NCI-H82 (cell line): ENCODE results near the gene PJA2.
"Not testable (repeated sequence)": the region's sequence is repeated elsewhere in the genome, so short reads cannot be mapped to it uniquely, and the experiment has no call there.

ENCODE experiments used
- DNase-seq: peaks from one replicate; lab custom pipeline; 2025; lab: John Stamatoyannopoulos, UW

Gene PJA2

GRCh38 chr5:109409844-109410388, at the start of gene PJA2:
Gene PJA2 (minus strand): TSS chr5:109409974. CDS start chr5:109383433, 26,541 bp downstream.
- peak; percentile 100 for DNase-seq

- DNase-seq = no peak
Observed at GRCh38 chr5:109455598-109456096, 45.9 kb upstream of the PJA2 start.

GRCh38 chr5:109454731-109455505, 45.1 kb upstream of the PJA2 start:
- DNase-seq = no peak

GRCh38 chr5:109453251-109453650, 43.5 kb upstream of the PJA2 start:
- no peak for DNase-seq

- no peak for DNase-seq
Observed at GRCh38 chr5:109452661-109453060, 42.9 kb upstream of the PJA2 start.

- DNase-seq = no peak
Observed at GRCh38 chr5:109451146-109451545, 41.4 kb upstream of the PJA2 start.

- no peak for DNase-seq
Observed at GRCh38 chr5:109450129-109450877, 40.5 kb upstream of the PJA2 start.

GRCh38 chr5:109448838-109449237, 39.1 kb upstream of the PJA2 start:
- no peak for DNase-seq

- DNase-seq = no peak
Observed at GRCh38 chr5:109439590-109439989, 29.8 kb upstream of the PJA2 start.

- DNase-seq = no peak
Observed at GRCh38 chr5:109426075-109426474, 16.3 kb upstream of the PJA2 start.

- DNase-seq = not testable (repeated sequence)
Observed at GRCh38 chr5:109425521-109425920, 15.7 kb upstream of the PJA2 start.

- no peak for DNase-seq
Observed at GRCh38 chr5:109421956-109422355, 12.2 kb upstream of the PJA2 start.

- no peak for DNase-seq
Observed at GRCh38 chr5:109418712-109419352, 9.1 kb upstream of the PJA2 start.

GRCh38 chr5:109416882-109417281, 7.1 kb upstream of the PJA2 start:
- no peak for DNase-seq

- DNase-seq = not testable (repeated sequence)
Observed at GRCh38 chr5:109413921-109414461, 4.2 kb upstream of the PJA2 start.

GRCh38 chr5:109413458-109413857, 3.7 kb upstream of the PJA2 start:
- no peak for DNase-seq

- DNase-seq = no peak
Observed at GRCh38 chr5:109412981-109413402, 3.2 kb upstream of the PJA2 start.

- DNase-seq = peak; percentile 1
Observed at GRCh38 chr5:109411627-109412026, 1.9 kb upstream of the PJA2 start.

GRCh38 chr5:109411149-109411514, 1.4 kb upstream of the PJA2 start:
- DNase-seq = no peak

- DNase-seq = peak; percentile 75
Observed at GRCh38 chr5:109410389-109411148, 795 bp upstream of the PJA2 start.
